Measurements from ENCODE around the gene ULBP1.

DNA sequence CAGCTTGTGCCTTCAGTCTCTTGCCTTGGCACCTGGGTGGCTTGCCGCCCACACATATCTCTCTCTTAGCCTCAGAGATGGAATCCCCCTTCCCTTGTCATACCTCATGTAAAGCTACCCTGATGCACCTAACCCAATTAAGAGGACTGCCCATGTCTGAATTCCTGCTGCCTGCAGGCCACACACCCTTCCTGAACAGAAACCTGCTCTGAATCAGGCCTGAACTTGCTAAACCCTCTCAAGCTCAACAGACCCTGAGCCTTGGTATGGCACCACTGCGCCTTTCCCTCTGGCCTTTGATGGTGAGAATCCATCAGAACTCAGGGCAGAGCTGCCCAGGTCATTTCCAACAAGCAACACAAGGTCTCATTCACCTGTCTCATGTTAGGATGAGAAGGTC is 46.1 kb upstream of the ULBP1 start:
- TF ChIP-seq CTCF (IDR thresholded peaks at IDR 0.05; ENCODE audit: low read length) (no peak), EZH2 (IDR thresholded peaks at IDR 0.05; ENCODE audit: borderline replicate concordance, low read length) (no peak)

Measured in OCI-LY1 (cell line).